Measurements from ENCODE around the gene DNASE1L3.
A peak's percentile ranks its signal among the peaks of the same experiment; 100 is the strongest.
"Not testable (repeated sequence)": the region's sequence is repeated elsewhere in the genome, so short reads cannot be mapped to it uniquely, and the experiment has no call there.

The DNASE1L3 gene

DNA sequence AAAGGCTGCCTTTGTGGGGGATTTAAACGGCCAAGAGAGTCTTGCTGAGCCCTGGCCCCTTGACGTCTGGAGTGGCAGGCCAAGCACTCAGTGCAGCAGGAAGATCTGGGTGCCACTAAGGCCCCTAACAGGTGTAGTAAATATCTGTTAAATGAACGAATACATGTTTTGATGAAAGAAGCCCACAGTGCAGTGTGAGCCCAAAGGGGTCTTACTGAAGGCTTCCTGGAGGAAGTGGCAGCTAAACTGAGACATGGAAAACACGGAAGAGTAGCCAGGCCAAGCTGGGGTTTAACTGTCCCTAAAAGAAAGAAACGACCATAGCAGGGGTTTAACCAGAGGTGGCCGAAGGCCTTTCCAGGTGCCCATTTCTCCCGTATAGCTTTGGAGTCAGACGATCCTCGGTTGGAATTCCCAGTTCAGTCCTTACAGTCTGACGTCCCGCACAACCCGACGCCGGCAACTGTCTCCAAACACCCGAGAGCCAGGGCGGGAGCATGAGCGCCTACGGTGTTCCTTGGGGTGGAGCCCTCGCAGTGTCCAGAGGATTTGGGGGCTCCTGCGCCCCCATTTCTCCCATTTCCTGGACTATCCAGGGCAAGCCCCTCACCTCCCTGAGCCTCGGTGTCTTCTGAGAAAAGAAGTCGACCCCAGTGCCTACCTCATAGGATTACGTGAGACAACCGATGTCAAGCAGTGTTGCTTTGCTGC lies 25.9 kb upstream of the DNASE1L3 start:
- DNase-seq (ENCODE audit: low read depth, low spot score) = no peak

DNA sequence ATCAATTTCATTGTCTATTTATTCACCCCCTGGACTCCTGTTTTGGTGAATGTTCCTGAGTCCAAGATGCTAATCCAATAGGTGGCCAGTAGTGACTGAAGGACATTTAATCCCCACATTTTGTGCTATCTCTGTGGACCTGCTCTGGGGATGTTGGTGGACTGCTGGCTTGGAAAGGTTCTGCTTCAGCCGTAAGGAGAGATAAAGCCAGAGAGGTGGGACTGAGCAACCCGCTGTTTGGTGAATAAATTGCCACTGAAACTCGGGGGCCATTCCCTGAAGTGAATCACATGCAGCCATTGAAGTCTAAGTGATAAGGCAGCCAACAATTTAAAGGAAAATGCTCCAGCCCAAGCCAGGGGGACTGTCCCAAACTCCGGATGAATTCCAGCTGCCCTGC lies 25.2 kb upstream of the DNASE1L3 start:
- no peak for DNase-seq (ENCODE audit: low read depth, low spot score)

DNA sequence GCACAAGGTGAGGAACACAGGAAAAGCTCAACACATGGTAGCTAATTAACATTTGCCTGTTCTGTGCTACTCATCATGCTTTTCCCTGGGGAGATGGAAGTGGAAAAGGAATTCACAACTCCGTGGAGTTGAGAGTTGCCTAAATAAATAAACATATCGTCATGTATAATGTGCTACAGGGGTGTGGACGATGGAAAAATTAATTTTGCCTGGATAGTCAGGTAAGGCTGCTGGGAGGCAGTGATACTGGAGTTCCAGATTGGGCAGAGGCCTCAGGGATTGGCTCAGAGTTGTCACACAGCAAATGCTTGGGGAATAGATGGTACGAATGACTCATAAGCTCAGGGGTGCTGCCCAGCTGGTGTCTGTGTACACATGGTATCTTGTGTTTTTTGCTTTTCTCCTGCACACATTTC lies 23.8 kb upstream of the DNASE1L3 start:
- no peak for DNase-seq (ENCODE audit: low read depth, low spot score)

DNA sequence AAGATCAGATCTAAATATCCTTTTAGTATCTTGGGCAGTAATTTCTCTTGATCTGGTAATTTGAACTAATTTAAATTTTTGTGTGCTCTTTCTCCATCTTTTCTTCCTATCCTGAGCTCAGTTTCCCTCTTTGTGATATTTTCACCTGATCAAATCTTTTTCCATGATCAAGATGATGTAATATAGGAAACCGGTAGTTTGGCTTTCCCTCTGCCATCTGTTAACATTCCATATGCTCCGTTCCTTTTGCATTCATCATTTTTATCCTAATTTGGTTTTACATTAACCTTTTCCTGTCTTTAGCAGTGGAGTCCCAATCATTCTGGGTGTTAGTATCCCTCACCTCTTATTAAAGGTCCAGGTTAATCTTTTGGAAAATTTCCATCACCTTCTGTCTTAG lies 20.9 kb upstream of the DNASE1L3 start:
- DNase-seq (ENCODE audit: low read depth, low spot score) = no peak

- DNase-seq (ENCODE audit: low read depth, low spot score) = no peak
These were observed 20.2 kb upstream of the DNASE1L3 start for GRCh38 chr3:58230876-58231552.

DNA sequence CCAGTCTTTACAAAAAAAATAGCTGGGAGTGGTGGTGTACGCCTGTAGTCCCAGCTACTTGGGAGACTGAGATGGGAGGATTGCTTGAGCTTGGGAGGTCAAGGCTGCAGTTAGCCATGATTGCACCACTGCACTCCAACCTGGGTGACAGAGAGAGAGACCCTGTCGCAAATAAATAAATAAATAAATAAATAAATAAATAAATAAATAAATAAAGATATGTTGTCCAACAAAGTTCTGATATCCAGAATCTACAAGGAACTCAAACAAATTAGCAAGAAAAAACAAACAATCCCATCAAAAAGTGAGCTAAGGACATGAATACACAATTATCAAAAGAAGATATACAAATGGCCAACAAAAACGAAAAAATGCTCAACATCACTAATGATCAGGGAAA lies 17.2 kb upstream of the DNASE1L3 start:
- not testable (repeated sequence) for DNase-seq (ENCODE audit: low read depth, low spot score)

GRCh38 chr3:58223855-58224254 lies 13.1 kb upstream of the DNASE1L3 start:
- DNase-seq (ENCODE audit: low read depth, low spot score) = no peak

DNA sequence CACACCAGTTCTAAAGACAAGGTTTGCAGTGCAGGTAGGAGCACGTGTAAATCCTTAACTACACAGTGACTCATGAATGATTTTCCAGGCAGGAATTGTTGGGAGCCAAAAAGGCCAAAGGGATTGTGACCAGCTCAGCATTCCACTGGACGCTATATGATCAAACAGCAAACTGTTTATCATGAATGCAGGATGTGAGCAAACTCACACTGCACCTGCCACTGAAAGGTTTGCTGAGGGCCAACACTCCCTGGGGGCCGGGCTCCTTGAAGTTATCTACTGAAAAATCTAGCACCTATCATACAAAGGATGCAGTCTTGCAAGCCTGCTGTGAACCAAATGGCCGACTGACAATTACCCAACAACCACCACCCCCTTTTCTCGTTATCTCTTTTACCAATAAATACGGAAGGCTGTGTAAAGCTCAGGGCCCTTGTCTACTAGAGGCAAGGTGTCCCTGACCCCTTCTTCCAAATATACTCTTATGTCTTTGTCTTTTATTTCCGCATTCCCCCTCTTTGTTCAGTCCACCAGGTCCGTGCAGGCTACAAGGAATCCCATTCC lies 11.5 kb upstream of the DNASE1L3 start:
- no peak for DNase-seq (ENCODE audit: low read depth, low spot score)

- no peak for DNase-seq (ENCODE audit: low read depth, low spot score)
These were observed 8.1 kb upstream of the DNASE1L3 start for GRCh38 chr3:58218904-58219303.

- peak; percentile 56 for DNase-seq (ENCODE audit: low read depth, low spot score)
These were observed 6.5 kb upstream of the DNASE1L3 start for GRCh38 chr3:58217209-58217811.

DNA sequence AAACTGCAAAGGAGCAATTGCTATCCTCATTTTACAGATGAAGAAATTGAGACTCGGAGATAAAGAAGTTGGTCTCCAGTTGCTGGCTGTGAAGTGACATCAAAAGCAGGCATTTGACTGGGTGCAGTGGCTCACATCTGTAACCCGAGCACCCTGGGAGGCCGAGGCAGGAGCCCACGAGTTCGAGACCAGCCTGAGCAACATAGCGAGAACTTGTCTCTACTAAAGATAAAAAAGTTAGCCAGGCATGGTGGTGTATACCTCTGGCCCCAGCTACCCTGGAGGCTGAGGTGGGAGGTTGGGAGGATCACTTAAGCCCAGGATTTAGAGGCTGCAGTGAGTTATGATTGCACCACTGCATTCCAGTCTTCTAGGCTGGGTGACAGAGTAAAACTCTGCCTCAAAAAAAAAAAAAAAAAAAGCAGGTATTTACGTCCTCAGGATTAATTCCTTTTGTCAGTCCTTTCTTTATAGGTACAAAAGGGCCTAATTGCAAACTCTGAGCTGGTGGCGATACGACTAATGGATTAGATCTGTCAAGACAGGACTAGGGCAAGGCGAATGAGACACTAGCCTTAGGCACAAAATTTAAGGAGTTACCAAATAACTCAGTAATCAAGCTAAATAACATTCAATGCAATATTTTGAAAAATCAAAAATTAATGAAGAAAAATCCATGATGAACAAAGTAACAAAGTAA lies 5.9 kb upstream of the DNASE1L3 start:
- DNase-seq (ENCODE audit: low read depth, low spot score) = no peak

DNA sequence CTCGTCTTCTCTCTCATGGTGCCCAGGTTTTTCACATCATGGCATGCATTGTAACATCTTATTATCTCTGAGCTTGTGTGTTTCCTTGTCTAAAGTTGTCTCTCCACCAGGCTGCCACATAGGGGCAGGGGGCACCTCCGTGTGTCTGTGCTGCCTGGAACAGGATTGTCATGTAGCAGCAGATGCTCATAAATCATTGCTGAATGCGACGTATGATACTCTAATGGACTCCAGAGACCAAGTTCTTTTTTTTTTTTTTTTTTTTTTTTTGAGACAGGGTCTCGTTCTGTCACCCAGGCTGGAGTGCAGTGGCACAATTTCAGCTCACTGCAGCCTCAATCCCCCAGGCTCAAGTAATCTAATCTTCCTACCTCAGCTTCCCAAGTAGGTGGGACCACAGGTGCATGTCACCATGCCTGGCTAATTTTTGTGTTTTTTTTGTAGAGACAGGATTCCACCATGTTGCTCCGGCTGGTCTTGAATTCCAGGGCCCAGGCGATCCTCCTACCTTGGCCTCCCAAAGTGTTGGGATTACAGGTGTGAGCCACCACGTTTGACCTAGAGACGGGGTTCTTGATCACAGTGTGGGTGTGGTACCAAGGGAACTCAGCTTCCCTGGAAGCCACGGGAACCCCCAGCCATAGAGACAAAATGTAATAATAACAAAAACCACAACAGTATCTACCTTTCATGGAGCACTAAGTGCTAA lies 4.7 kb upstream of the DNASE1L3 start:
- DNase-seq (ENCODE audit: low read depth, low spot score) = no peak

GRCh38 chr3:58214484-58215316 lies 3.9 kb upstream of the DNASE1L3 start:
- DNase-seq (ENCODE audit: low read depth, low spot score) = no peak

GRCh38 chr3:58209933-58210332 lies 839 bp downstream of the DNASE1L3 start:
- DNase-seq (ENCODE audit: low read depth, low spot score) = no peak

DNA sequence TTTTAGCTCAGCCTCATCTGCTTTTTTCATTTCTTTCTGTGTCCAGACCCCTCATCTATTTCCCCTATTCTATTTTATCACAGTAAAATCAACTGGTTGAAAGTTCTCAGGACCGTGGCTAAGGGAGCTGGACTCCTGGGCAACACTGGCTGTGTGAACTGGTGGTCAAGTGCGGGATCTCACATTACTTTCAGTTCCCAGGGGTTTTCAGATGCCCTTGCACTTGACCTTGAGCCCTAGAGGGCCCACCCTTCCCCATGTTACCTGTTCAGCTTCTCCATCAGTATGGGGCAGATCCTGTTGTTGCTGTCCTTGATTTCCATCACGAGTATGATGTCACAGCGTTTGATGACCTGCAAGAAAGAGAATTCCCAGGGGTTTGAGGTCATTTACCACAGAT lies 2.8 kb downstream of the DNASE1L3 start:
- DNase-seq (ENCODE audit: low read depth, low spot score) = no peak

DNA sequence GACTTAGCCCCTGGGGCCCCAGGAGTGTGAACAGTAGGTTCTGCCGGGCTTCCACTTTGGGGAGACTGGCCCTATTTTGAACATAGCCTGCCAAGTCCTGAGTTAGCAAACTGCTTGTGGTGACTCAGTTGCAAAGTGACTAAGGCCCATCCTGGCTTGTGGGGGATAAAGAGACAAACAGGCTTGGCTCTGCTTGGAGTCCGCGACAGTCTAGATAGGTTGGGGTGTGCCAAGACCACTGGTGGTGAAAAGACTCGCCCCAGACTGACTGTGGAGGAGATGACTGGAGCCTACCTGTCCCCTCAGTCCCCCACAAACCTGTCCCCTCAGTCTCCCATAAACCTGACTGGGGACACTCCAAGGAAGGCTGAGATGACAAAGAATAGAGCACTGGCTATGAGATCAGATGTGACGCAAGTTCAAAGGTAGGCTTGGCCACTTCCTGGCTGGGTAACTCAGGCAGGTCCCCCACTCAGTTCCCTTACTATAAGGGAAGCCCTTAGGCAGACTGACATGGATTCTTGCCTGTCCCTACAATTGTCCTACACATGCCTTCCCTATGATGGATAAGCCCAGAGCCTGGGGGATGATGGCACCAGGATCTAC lies 4.3 kb downstream of the DNASE1L3 start:
- no peak for DNase-seq (ENCODE audit: low read depth, low spot score)

GRCh38 chr3:58205981-58206380 lies 4.8 kb downstream of the DNASE1L3 start:
- no peak for DNase-seq (ENCODE audit: low read depth, low spot score)

- DNase-seq (ENCODE audit: low read depth, low spot score) = no peak
These were observed 6.1 kb downstream of the DNASE1L3 start for GRCh38 chr3:58204720-58205119.

- no peak for DNase-seq (ENCODE audit: low read depth, low spot score)
These were observed 7.2 kb downstream of the DNASE1L3 start for GRCh38 chr3:58203541-58203940.

DNA sequence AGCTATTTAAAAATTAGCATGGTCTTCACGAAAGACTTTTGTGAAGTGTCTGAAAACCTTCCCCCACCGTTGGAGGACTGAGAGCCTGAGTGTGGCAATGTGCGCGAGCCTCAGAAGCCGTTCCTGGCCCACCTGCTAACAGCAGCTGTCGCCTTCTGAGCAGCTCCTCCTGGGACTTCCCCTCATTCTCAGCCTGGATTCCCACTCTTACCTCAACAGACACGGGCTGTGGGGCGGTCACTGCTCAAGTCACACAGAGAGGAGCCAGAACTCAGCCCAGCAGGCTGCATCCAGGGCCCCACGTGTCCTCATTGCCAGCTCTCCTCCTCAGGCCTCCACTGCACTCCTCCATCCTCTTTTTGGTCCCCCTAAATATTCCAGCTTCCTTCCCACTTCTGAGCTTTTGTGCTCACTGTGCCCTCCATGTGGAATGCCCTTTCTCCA lies 7.8 kb downstream of the DNASE1L3 start:
- DNase-seq (ENCODE audit: low read depth, low spot score) = no peak

Measured in smooth muscle cell of the brain vasculature (primary cell).